COR-L47 (cell line): ENCODE data around the gene RAPGEF1.
A peak's percentile ranks its signal among the peaks of the same experiment; 100 is the strongest.

ENCODE experiments used
- DNase-seq: peaks from one replicate; lab custom pipeline; 2025; lab: John Stamatoyannopoulos, UW

RAPGEF1 gene

DNA sequence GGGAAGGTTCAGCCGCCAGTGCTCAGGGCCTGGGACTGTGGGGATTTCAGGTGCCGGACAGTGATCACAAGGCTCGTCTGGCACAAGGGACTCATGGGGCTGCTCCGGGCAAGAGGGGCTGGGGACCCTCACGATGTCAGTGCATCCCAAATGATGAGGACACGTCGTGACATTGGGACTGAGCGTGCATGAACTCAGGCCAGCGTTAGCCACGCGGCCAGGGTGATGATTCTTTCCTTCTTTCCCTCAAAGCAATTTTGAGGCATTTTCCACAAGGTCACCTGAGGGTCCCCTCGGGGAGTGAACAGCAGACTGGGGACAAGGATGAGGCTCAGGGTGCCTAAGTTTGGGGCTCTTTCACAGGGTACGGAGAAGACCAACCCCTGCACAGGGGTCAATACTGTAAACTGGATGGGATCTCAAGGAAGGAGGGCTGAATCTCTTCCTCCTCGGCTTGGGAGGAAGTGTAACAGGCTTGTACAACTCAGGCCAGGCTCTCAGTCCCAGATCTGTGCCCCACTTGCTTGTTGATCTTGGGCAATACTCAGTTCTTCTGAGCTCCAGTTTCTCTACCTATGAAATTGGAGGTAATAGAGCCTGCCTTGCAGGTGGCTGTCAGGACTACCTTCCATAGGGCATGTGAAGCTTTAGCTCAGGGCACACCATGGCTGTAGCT is 116.1 kb downstream of the RAPGEF1 start:
- DNase-seq = no peak

DNA sequence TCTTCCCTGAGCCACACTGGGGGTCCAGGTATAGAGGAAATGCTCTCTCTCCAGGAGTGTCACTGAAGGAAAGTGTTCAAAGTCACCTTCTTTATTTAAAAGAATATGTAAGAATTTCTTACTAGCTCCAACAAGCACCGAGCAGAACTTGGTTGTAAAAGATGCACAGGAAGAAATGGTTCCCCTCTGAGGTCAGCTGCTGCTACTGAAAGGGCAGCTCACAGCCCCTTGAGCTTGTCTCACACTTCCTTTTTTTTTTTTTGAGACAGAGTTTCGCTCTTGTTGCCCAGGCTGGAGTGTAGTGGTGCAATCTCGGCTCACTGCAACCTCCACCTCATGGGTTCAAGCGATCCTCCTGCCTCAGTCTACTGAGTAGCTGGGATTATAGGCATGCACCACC is 117.4 kb downstream of the RAPGEF1 start:
- no peak for DNase-seq

GRCh38 chr9:131621551-131622358 is 118.1 kb downstream of the RAPGEF1 start:
- DNase-seq = no peak

DNA sequence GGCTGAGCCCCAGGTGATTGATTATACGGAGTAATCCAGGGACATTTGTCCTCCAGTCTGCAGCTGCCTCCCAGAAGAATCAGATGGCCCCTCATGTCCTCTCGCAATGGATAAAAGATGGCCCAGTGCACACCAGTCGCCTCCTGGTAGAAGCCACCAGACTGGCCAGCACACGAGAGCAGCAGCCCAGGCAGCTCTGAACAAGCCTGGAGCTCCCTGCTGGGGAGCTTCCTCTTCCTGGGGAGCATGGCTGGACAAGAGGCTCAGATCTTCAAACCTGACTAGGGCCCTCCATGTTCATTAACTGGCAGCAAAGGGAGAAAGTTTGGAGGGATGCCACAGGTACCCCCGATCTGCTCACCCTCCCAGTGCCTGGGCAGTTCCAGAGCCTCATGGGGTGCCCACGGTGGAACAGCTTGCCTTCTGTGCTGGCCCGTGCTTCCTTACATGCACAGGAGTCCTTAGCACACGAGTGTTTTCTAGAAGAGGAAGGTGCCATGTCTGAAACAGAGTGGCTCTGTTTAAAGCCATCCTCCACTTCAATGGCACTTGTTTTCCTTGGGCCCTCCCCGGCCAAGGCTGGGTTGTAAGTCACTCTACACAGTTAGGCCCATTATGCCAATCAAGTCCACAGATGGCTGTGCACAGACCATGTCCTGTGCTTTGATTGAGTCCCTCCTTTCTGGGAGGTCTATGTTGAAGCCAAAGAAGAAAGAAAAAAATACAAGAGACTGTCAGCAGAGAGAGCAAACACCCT is 118.9 kb downstream of the RAPGEF1 start:
- no peak for DNase-seq

GRCh38 chr9:131619680-131620079 is 120.2 kb downstream of the RAPGEF1 start:
- no peak for DNase-seq

- no peak for DNase-seq
Observed at GRCh38 chr9:131618785-131619184, 121.1 kb downstream of the RAPGEF1 start.

- DNase-seq = peak; percentile 30
Observed at GRCh38 chr9:131618071-131618479, 121.8 kb downstream of the RAPGEF1 start.

DNA sequence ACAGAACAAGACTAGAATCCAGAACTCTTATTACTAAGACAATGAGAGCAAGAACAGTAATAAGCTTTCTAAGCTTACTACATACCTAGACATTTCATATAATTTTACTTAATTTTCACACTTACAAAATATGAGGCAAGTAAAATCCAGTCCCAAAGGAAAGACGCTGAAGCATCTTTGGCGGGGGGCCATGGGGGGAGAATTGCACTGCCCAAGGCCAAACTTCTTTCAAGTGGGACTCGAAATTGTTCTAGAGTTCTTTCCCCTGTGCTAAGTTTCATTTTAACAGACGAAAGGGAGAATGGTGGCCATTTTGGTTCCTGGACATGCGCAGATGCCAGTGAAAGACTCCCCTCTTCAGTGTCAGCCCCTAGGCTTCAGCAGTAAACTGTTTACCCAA is 122.3 kb downstream of the RAPGEF1 start:
- DNase-seq = no peak

- DNase-seq = no peak
Observed at GRCh38 chr9:131616983-131617604, 122.8 kb downstream of the RAPGEF1 start.

GRCh38 chr9:131614340-131614915 is 125.4 kb downstream of the RAPGEF1 start:
- no peak for DNase-seq

DNA sequence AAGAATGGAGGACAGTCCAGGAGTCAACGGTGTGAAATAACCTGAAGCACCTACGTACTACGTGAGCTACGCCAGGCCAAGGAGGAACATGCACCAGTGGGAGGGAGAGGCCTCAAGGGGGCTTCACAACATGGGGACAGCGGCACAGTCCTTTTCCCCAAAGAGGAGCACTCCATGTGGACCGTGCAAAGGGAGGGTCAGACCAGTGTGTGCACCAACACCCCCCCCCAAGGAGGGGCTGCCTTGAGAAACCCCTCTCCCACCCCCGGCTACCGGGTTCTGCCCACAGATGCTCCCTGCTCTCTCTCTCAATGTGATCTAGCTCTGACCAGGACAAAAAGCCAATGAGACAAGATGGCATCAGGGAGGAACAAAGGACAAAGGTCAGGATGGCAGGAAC is 126.0 kb downstream of the RAPGEF1 start:
- no peak for DNase-seq

DNA sequence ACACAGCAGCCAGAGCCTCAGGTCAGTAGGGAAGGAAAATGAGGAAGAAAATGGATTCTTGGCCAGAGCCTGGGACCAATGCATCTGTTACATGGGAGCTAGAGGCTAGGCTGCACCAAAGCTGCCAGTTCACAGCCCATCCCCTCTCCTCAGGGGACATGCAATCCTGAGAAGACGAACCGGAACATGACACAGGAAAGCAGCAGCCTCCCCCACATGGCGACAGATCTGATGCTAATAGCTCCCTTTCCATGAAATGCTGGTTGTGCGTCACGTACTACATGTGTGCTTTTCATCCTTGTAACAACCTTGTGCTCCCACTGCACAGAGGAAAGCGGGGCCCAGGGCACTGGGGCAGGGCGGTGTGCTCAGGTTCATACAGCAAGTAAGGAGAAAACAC is 127.0 kb downstream of the RAPGEF1 start:
- DNase-seq = no peak

- no peak for DNase-seq
Observed at GRCh38 chr9:131611586-131612315, 128.1 kb downstream of the RAPGEF1 start.

DNA sequence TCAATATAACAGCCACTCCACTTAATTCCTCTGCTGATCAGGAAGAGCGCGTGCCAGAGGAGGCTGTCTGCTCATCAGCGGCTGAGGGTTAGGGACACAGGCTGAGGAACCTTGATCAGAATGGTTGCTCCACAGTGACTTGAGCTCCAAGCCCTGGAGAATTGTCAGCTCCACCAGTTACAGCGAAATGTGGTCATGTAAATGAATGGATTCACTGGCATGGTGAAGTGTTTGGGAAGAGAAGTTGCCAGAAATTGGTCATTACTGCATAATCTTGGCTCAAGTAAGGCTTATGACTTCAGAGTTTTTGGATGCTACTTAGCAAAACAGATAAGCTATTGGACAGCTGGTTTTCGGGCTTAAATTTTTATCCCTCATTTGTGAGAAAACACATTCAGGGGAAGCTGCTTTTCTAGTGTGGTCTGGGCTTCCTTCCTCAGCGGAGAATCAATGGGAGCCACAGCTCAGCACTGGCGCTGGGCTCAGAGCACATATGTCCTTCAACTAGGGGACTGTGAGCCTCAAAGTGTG is 129.6 kb downstream of the RAPGEF1 start:
- DNase-seq = no peak

- no peak for DNase-seq
Observed at GRCh38 chr9:131609099-131609830, 130.6 kb downstream of the RAPGEF1 start.

DNA sequence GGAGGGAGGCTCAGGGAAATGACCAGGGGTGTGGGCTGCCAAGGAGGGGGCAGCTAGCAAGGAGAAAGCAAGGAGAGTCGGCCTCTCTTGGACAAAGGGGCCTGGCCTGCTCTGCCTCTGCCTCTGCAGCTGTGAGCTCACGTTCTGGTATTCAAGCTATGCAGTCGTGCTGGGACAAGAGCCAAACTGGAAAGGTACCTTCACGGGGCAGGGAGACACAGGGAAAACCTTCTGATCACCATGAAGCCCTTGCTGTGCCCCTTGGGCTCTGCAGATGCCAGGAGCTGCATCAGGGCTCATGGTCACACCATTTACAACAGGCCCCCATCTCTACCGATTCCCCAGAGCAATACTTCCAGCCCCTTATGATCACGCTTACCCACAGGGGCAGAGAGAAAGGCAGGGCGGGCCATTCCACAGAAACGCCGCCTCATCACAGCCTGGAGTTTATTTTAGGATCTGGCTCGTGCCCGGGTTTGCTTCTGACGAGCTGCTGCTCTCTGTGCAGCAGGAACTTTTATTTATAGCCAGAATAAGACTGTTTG is 131.3 kb downstream of the RAPGEF1 start:
- no peak for DNase-seq

GRCh38 chr9:131607591-131607990 is 132.3 kb downstream of the RAPGEF1 start:
- no peak for DNase-seq

DNA sequence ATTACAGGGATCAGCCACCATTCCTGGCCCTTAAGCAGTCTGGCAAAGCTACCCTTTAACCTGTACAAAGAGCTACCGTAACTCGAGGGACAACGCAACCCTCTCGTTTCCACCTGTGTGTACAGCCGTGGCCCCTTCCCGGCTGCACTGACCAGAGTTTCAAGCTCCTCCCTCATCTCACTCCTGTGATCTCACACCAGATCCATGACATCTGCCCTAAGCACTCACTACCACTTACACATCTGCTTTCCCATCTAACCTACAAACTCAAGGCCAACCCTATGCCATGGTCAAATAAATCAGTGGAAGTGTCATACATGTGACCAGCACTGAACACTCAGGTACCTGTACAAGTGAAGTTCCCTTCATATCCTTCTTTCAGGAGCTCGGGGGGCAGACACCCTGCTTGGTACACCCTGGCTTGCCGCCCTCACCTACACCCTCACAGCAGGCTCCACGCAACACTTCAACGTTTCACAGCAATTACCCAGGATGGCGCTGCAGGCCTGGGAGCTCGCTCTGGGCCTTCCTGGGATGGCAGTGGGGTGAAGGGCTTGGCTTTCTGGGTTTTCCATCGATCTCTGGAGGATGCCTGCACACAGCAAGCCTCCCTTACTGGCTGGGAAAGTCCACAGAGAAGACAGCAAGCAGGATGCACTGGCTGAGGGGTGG is 132.8 kb downstream of the RAPGEF1 start:
- DNase-seq = no peak

DNA sequence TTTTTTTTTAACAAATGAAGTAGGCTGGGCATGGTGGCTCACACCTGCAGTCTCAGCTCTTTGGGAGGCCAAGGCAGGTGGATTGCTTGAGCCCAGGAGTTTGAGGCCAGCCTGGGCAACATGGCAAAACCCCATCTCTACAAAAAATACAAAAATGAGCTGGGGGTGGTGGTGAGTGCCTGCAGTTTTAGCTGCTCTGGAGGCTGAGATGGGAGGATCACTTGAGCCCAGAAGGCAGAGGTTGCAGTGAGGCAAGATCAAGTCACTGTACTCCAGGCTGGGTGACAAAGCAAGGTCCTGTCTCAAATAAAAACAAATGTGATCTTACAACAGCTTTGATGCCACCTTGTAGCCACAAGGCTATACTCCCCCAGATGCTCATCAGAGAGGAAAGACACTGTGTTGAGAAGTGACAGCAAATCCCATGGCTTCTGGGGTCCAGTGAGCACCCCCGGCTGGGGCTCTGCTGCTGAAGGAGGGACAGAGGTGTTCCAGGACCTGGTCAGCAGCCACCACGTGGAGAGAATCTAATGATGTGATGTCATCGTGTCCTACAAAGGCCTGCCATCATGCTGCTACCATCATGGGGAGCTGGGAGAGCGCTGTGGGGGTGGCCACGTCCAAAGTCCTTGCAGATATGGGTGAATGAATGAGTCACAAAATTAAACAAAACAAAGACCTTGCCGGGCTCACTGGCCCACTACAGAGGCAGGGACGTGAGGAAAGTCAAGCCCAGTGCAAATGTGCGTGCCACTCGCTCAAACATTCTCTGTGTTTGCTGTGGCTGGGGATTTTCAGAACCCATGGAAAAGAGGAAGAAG is 133.9 kb downstream of the RAPGEF1 start:
- DNase-seq = no peak
